Nephron progenitor cell (in vitro differentiated cells): Measurements from ENCODE around the gene COL5A1.

Source experiments
- DNase-seq: peaks from one replicate; pipeline ENCODE4 v3.0.0; 2021
- H3K27ac Mint-ChIP-seq: 2 replicates; pipeline ENCODE4 v1.8.0; 2021; ENCODE audit warnings: mild to moderate bottlenecking, moderate library complexity, mixed read lengths
- H3K27me3 Mint-ChIP-seq: 2 replicates; pipeline ENCODE4 v1.8.0; 2021; ENCODE audit warnings: mild to moderate bottlenecking, low read depth, mixed read lengths; ENCODE audit not compliant: poor library complexity
- H3K36me3 Mint-ChIP-seq: 2 replicates; pipeline ENCODE4 v1.8.0; 2021; ENCODE audit warnings: low read depth, mixed read lengths
- H3K4me1 Mint-ChIP-seq: 2 replicates; pipeline ENCODE4 v1.8.0; 2021; ENCODE audit warnings: mixed read lengths
- H3K4me3 Mint-ChIP-seq: 2 replicates; pipeline ENCODE4 v1.8.0; 2021; ENCODE audit warnings: mild to moderate bottlenecking, moderate library complexity, mixed read lengths
- H3K9me3 Mint-ChIP-seq: 2 replicates; pipeline ENCODE4 v1.8.0; 2021; ENCODE audit warnings: mild to moderate bottlenecking, moderate library complexity, mixed read lengths
- TF ChIP-seq, protein P1 (sequence below): fragments of 200-600 bp; sonication (generic); IDR thresholded peaks from 2 replicates; pipeline ENCODE4 v1.5.0; 2021; ENCODE audit warnings: antibody characterized with exemption

Gene COL5A1

DNA sequence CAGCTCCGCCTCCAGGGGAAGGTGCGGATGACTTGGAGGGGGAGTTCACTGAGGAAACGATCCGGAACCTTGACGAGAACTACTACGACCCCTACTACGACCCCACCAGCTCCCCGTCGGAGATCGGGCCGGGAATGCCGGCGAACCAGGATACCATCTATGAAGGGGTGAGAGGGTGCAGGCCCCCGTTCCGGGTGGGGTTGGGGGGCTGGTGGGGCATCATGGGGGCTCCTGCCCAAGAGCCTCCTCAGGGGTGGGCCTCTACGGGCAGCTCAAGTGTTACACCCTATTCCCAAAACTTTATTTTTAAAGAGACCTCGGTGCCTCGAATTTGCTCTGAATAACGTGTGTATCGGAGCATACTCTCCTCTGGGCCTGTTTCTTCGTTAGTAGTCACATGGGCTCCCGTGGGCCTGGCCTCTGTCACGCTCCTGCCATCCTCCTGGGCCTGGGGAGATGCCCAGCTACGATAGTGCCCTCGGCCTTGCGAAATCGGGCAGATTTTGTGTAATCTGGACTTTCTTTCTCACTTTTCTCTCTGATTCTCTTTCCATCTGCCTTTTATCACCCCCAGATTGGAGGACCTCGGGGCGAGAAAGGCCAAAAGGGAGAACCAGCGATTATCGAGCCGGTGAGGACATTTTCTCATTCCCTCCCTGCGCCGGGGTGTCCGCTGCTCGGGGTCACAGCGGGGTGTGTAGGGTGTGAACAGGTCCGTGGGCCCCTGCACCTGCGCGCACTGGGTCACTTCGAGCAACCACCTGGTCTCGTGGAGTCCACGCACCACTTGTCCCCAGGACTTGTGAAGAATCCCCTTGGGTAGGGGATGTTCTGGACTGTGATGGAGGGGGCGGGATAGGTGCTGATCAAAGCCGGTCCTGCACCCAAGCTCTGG is 90.1 kb downstream of the COL5A1 start:
- peak overlapping the region; percentile 25 for H3K27ac Mint-ChIP-seq
- H3K36me3 Mint-ChIP-seq: peaks cover 32% of the 10 kb centered on the region
- no peak for DNase-seq
- H3K4me3 Mint-ChIP-seq: no peak overlapping the region
- no peaks in the 10 kb centered on the region for H3K27me3 Mint-ChIP-seq
- H3K4me1 Mint-ChIP-seq: peaks cover 18% of the 10 kb centered on the region
- H3K9me3 Mint-ChIP-seq: no peaks in the 10 kb centered on the region
- TF ChIP-seq, protein P1, sequence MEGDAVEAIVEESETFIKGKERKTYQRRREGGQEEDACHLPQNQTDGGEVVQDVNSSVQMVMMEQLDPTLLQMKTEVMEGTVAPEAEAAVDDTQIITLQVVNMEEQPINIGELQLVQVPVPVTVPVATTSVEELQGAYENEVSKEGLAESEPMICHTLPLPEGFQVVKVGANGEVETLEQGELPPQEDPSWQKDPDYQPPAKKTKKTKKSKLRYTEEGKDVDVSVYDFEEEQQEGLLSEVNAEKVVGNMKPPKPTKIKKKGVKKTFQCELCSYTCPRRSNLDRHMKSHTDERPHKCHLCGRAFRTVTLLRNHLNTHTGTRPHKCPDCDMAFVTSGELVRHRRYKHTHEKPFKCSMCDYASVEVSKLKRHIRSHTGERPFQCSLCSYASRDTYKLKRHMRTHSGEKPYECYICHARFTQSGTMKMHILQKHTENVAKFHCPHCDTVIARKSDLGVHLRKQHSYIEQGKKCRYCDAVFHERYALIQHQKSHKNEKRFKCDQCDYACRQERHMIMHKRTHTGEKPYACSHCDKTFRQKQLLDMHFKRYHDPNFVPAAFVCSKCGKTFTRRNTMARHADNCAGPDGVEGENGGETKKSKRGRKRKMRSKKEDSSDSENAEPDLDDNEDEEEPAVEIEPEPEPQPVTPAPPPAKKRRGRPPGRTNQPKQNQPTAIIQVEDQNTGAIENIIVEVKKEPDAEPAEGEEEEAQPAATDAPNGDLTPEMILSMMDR: no peak

DNA sequence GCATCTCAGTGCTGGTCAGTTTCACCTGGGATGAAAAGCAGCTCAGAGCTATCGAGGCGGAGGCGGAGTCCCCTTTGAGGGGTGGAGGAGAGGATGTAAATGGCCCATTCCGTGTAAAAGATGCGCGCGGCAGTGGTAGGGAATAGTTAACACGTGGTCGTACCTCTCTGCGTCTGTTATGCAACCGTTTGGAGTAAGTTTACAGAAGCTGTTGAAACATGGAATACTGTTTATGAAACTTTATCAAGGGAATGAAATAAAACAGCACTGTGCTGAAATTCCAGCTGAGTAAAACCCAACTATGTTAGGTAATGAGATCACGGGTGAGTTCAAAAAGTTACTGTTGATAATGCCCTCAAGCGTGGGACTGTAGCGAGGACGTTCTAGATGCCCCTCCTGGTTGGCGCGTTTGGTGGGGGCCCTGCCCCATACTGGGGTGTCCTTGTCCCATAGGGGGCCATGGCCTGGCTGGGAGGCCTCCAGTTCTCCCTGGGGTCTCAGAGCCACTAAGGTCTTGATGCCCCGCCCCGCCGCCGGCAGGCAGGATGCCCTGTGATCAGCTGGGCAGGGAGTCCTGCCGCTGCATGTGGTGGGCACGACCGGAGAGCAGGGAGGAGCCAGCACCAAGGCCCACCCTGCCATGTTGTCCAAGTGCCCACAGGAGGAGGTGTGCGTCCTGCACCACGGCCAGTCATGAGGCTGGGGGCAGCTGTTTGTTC is 90.9 kb downstream of the COL5A1 start:
- no peak for DNase-seq
- Mint-ChIP-seq H3K36me3 (peaks cover 32% of the 10 kb centered on the region), H3K27ac (no peak overlapping the region), H3K4me1 (peaks cover 18% of the 10 kb centered on the region), H3K27me3 (no peaks in the 10 kb centered on the region), H3K4me3 (no peak overlapping the region), H3K9me3 (no peaks in the 10 kb centered on the region)
- TF ChIP-seq, protein P1: no peak

DNA sequence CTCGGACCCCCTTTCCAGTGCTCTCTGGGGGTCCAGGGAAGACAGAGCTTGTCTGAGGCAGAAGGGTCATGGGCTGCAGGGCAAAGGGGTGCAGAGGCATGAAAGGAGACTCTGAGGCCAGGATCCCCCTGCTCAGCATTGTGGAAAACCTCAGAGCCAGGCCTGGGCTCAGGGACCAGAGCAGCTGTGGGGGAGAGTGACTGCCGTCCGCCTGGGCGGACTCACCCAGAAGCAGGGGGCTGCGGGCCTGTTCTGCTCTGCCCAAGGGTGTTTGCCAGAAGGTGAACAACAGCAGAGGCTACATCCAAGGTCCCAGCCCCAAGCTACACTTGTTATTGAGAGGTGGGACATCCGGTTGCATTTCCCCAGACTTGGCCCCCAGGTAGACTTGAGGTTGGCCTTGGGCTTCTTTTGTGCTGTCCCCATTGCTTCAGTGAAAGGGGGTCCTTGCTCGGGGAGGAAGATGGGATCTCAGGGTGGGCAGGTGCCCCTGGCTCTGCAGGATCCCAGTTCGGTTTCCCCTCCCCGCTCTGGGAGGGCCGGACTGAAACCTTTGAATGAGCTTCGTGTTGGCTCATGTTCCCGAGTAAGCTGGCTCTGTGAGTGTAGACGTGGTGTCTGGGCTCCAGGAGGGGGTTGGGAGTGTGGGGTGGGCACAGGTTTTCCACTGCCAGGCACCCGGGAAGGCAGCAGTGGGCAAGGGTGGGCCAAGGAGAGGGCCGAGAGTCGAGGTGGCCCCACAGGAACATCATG is 92.1 kb downstream of the COL5A1 start:
- no peak overlapping the region for H3K27ac Mint-ChIP-seq
- TF ChIP-seq, protein P1: no peak
- H3K4me1 Mint-ChIP-seq: peaks cover 18% of the 10 kb centered on the region
- no peaks in the 10 kb centered on the region for H3K27me3 Mint-ChIP-seq
- H3K36me3 Mint-ChIP-seq: peaks cover 27% of the 10 kb centered on the region
- DNase-seq: no peak
- H3K4me3 Mint-ChIP-seq: no peak overlapping the region
- H3K9me3 Mint-ChIP-seq: no peaks in the 10 kb centered on the region

DNA sequence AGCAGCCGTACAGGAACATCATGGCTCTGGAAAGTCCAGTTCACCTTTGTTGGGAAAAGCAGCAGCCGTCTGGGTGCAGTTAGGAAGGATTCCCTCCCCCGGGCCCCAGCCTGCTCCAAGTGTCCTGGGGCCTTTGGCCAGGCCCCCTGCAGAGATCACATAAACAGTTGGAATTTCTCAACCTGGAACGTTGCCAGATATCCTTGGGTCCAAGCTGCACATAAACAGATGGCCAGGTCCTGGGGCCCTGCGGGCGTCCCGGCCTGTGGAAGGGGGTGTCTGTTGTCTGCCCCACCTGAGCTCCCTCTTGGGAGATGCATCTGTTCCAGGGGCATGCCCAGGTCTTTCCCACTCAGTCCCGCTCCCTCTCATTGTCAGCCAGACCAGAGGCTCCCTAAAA is 92.7 kb downstream of the COL5A1 start:
- no peak for DNase-seq
- Mint-ChIP-seq H3K9me3 (no peaks in the 10 kb centered on the region), H3K27me3 (peaks cover under 1% of the 10 kb centered on the region), H3K36me3 (peaks cover 24% of the 10 kb centered on the region), H3K4me3 (no peak overlapping the region), H3K27ac (no peak overlapping the region), H3K4me1 (peaks cover 19% of the 10 kb centered on the region)
- TF ChIP-seq, protein P1: no peak

DNA sequence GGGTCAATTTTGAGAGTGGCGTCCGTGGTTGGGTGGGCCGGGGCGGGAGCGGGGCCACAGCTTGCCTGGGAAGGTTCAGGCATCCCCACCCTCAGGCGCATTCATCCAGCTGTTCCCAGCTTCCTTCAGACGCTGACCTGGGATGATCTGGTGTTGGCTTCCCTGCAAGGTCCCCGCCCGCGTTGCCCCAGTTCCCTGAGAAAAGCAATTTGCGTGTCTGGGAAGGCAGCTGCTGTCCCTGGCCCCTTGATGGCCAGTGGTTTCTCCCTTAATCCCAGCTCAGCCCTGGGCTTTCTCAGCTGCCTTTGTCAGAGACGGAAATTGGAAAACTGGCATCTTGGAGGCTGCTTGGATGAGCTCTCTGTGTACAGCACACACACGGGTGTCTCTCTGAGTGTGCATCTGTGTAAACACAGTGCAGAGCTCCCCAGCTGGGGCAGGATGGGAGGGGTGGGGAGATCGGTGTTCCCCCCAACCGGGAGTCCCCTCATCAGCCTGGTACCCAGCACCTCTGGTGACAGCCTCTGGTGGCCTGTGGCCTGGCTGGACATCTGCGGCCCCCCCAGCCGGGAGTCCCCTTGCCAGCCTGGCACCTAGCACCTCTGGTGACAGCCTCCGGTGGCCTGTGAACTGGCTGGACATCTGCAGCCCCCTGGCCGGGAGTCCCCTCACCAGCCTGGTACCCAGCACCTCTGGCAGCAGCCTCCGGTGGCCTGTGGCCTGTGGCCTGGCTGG is 94.0 kb downstream of the COL5A1 start:
- no peak overlapping the region for H3K4me3 Mint-ChIP-seq
- TF ChIP-seq, protein P1: no peak
- peaks cover 2% of the 10 kb centered on the region for H3K27me3 Mint-ChIP-seq
- peaks cover 18% of the 10 kb centered on the region for H3K36me3 Mint-ChIP-seq
- no peak for DNase-seq
- no peaks in the 10 kb centered on the region for H3K9me3 Mint-ChIP-seq
- H3K4me1 Mint-ChIP-seq: peaks cover 23% of the 10 kb centered on the region
- H3K27ac Mint-ChIP-seq: no peak overlapping the region
